GM23338 (cell line): ENCODE results near the gene THOP1. TPM values are rescaled to one million over a fixed set of nuclear protein-coding genes. Genes with fewer than 3 reads are reported as not detected.

Source experiments
- ATAC-seq: fragments of 200-7000 bp; cut with Tn5 transposase; 3 replicates; pipeline ENCODE4 v1.9.1; 2020
- DNase-seq: peaks from one replicate; pipeline ENCODE4 v3.0.0-alpha.2; 2015; ENCODE audit warnings: low spot score
- H2AFZ ChIP-seq: fragments of 200-600 bp; sonication (generic); 2 replicates; pipeline ENCODE4 v1.8.0; 2016; ENCODE audit warnings: antibody characterized with exemption, mild to moderate bottlenecking, moderate library complexity
- H3F3A ChIP-seq: fragments of 200-600 bp; sonication (generic); replicated peaks from 2 replicates; pipeline ENCODE4 v1.8.0; 2017; ENCODE audit warnings: antibody characterized with exemption, mixed run types, low read depth
- H3K27ac ChIP-seq: fragments of 200-600 bp; sonication (generic); 2 replicates; pipeline ENCODE4 v1.6.1; 2016; ENCODE audit warnings: low read depth
- H3K27me3 ChIP-seq: fragments of 200-600 bp; sonication (generic); 2 replicates; pipeline ENCODE4 v1.8.0; 2016; ENCODE audit warnings: mild to moderate bottlenecking, mixed run types, moderate library complexity; ENCODE audit not compliant: insufficient read depth
- H3K36me3 ChIP-seq: fragments of 200-600 bp; sonication (generic); 2 replicates; pipeline ENCODE4 v1.8.0; 2016; ENCODE audit warnings: mild to moderate bottlenecking; ENCODE audit not compliant: insufficient read depth
- H3K4me1 ChIP-seq: fragments of 200-600 bp; sonication (generic); 2 replicates; pipeline ENCODE4 v1.8.0; 2016; ENCODE audit warnings: mild to moderate bottlenecking, moderate library complexity; ENCODE audit not compliant: insufficient read depth
- H3K4me2 ChIP-seq: fragments of 200-600 bp; sonication (generic); 2 replicates; pipeline ENCODE4 v1.7.1; 2017; ENCODE audit warnings: mixed run types
- H3K4me3 ChIP-seq: fragments of 200-600 bp; sonication (generic); 2 replicates; pipeline ENCODE4 v1.6.1; 2016; ENCODE audit warnings: mixed run types
- H3K79me2 ChIP-seq: fragments of 200-600 bp; sonication (generic); replicated peaks from 2 replicates; pipeline ENCODE4 v1.8.0; 2017; ENCODE audit warnings: mild to moderate bottlenecking; ENCODE audit not compliant: insufficient read depth
- H3K9me2 ChIP-seq: fragments of 200-600 bp; sonication (generic); 2 replicates; pipeline ENCODE4 v1.8.0; 2017; ENCODE audit not compliant: insufficient read depth
- H4K20me1 ChIP-seq: fragments of 200-600 bp; sonication (generic); replicated peaks from 2 replicates; pipeline ENCODE4 v1.8.0; 2017; ENCODE audit warnings: mild to moderate bottlenecking; ENCODE audit not compliant: insufficient read depth
- H3K27ac Mint-ChIP-seq: 2 replicates; pipeline ENCODE4 v1.8.0; 2020; ENCODE audit warnings: inconsistent platforms, mild to moderate bottlenecking, moderate library complexity, mixed read lengths
- H3K27me3 Mint-ChIP-seq: 3 replicates; pipeline ENCODE4 v1.8.0; 2022; ENCODE audit warnings: low read depth, mild to moderate bottlenecking, moderate library complexity, mixed read lengths, inconsistent platforms; ENCODE audit not compliant: insufficient read depth, poor library complexity
- H3K36me3 Mint-ChIP-seq: 3 replicates; pipeline ENCODE4 v1.8.0; 2021; ENCODE audit warnings: low read depth, mild to moderate bottlenecking, inconsistent platforms, moderate library complexity, mixed read lengths
- H3K4me1 Mint-ChIP-seq: 3 replicates; pipeline ENCODE4 v1.8.0; 2020; ENCODE audit warnings: mild to moderate bottlenecking, inconsistent platforms, mixed read lengths
- H3K4me3 Mint-ChIP-seq: 3 replicates; pipeline ENCODE4 v1.8.0; 2021; ENCODE audit warnings: moderate library complexity, mild to moderate bottlenecking, inconsistent platforms, mixed read lengths
- H3K9me3 Mint-ChIP-seq: 3 replicates; pipeline ENCODE4 v1.8.0; 2020; ENCODE audit warnings: moderate library complexity, mild to moderate bottlenecking, inconsistent platforms, mixed read lengths
- CREB1 ChIP-seq: fragments of 250-450 bp; sonication (Bioruptor Pico); IDR thresholded peaks from 2 replicates; pipeline ENCODE4 v1.5.0; 2020; ENCODE audit warnings: low read depth, mild to moderate bottlenecking, moderate library complexity
- EZH2 ChIP-seq: fragments of 200-600 bp; sonication (generic); IDR thresholded peaks from one replicate; pipeline ENCODE4 v1.8.0; 2017; ENCODE audit warnings: antibody characterized with exemption, mild to moderate bottlenecking, low read depth; ENCODE audit not compliant: unreplicated experiment
- JUNB ChIP-seq: IDR thresholded peaks from one replicate; pipeline ENCODE4 v1.6.1; 2016; ENCODE audit warnings: antibody characterized with exemption; ENCODE audit not compliant: unreplicated experiment
- NANOG ChIP-seq: IDR thresholded peaks from 2 replicates; pipeline ENCODE4 v1.6.1; 2016; ENCODE audit warnings: antibody characterized with exemption, borderline replicate concordance
- POLR2AphosphoS5 ChIP-seq: IDR thresholded peaks from 2 replicates; pipeline ENCODE4 v1.6.1; 2016; ENCODE audit warnings: antibody characterized with exemption, low read depth
- STAT1 ChIP-seq: IDR thresholded peaks from one replicate; pipeline ENCODE4 v1.6.1; 2016; ENCODE audit warnings: antibody characterized with exemption; ENCODE audit not compliant: unreplicated experiment
- ZNF114 ChIP-seq: fragments of 250-450 bp; sonication (Bioruptor Pico); IDR thresholded peaks from 2 replicates; pipeline ENCODE4 v1.5.0; 2020; ENCODE audit warnings: mild to moderate bottlenecking, moderate library complexity
- polyA plus RNA-seq: library from polyadenylated mRNA; unstranded; fragments of >200 nt; fragmentation: Nextera tagmentation; extraction: Ambion mirVana; gene quantifications from 2 replicates; pipeline ENCODE4 v1.2.1, GENCODE V29; 2016
- total RNA-seq: library from RNA; depleted of rRNA; stranded (reverse); fragments of >200 nt; shearing (Covaris generic); gene quantifications from 2 replicates; pipeline ENCODE4 v1.2.3, GENCODE V29; 2014
- TF ChIP-seq, protein P1 (sequence below): fragments of 250-450 bp; sonication (Bioruptor Pico); IDR thresholded peaks from 2 replicates; pipeline ENCODE4 v1.5.0; 2020; ENCODE audit warnings: mild to moderate bottlenecking, moderate library complexity
- TF ChIP-seq, protein P2 (sequence below): IDR thresholded peaks from one replicate; pipeline ENCODE4 v1.6.1; 2018; ENCODE audit warnings: antibody characterized with exemption; ENCODE audit not compliant: unreplicated experiment

THOP1 gene
- total and polyA plus RNA-seq, 2 experiments from 2014 or later: 110 to 229 TPM

DNA sequence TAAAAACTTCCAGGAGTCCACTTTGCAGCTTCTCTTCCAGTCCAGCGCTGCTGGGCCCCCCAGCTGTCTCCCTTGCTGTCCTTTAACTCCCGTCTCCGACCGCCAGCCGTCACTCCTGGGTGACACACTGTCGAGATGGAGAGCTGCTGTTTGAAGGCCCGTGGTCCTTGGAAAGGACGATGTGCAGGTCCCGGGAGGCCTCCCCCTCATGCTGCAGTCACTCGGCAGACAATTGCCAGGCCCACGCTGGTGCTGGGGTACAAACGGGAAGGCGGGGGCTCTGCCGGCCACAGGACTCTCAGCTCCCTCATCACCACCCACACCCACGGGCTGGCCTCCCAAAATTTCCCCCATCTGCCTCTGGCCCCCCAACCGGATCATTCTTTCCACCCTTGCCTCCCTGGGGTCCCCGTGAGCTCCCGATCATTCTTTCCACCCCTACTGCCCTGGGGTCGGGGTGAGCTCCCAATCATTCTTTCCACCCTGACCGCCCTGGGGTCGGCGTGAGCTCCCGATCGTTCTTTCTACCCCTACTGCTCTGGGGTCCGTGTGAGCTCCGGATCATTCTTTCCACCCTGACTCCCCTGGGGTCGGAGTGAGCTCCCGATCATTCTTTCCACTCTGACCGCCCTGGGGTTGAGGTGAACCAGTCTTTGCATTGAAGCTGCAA is 18.3 kb downstream of the THOP1 start:
- ATAC-seq (no peak), DNase-seq (no peak)
- H3K79me2 ChIP-seq: peaks cover 3% of the 10 kb centered on the region
- H3K27me3 ChIP-seq: no peaks in the 10 kb centered on the region
- no peaks in the 10 kb centered on the region; the same call in 1 of the 2 replicates for H4K20me1 ChIP-seq
- Mint-ChIP-seq H3K9me3 (no peaks in the 10 kb centered on the region), H3K4me3 (no peak overlapping the region), H3K27ac (no peak overlapping the region), H3K36me3 (peaks cover 50% of the 10 kb centered on the region), H3K27me3 (peaks cover 7% of the 10 kb centered on the region), H3K4me1 (no peaks in the 10 kb centered on the region)
- H3K36me3 ChIP-seq: no peaks in the 10 kb centered on the region; the same call in 1 of the 2 replicates
- H3K9me2 ChIP-seq: no peaks in the 10 kb centered on the region
- TF ChIP-seq STAT1: no peak
- no peak for TF ChIP-seq NANOG
- TF ChIP-seq, protein P1, sequence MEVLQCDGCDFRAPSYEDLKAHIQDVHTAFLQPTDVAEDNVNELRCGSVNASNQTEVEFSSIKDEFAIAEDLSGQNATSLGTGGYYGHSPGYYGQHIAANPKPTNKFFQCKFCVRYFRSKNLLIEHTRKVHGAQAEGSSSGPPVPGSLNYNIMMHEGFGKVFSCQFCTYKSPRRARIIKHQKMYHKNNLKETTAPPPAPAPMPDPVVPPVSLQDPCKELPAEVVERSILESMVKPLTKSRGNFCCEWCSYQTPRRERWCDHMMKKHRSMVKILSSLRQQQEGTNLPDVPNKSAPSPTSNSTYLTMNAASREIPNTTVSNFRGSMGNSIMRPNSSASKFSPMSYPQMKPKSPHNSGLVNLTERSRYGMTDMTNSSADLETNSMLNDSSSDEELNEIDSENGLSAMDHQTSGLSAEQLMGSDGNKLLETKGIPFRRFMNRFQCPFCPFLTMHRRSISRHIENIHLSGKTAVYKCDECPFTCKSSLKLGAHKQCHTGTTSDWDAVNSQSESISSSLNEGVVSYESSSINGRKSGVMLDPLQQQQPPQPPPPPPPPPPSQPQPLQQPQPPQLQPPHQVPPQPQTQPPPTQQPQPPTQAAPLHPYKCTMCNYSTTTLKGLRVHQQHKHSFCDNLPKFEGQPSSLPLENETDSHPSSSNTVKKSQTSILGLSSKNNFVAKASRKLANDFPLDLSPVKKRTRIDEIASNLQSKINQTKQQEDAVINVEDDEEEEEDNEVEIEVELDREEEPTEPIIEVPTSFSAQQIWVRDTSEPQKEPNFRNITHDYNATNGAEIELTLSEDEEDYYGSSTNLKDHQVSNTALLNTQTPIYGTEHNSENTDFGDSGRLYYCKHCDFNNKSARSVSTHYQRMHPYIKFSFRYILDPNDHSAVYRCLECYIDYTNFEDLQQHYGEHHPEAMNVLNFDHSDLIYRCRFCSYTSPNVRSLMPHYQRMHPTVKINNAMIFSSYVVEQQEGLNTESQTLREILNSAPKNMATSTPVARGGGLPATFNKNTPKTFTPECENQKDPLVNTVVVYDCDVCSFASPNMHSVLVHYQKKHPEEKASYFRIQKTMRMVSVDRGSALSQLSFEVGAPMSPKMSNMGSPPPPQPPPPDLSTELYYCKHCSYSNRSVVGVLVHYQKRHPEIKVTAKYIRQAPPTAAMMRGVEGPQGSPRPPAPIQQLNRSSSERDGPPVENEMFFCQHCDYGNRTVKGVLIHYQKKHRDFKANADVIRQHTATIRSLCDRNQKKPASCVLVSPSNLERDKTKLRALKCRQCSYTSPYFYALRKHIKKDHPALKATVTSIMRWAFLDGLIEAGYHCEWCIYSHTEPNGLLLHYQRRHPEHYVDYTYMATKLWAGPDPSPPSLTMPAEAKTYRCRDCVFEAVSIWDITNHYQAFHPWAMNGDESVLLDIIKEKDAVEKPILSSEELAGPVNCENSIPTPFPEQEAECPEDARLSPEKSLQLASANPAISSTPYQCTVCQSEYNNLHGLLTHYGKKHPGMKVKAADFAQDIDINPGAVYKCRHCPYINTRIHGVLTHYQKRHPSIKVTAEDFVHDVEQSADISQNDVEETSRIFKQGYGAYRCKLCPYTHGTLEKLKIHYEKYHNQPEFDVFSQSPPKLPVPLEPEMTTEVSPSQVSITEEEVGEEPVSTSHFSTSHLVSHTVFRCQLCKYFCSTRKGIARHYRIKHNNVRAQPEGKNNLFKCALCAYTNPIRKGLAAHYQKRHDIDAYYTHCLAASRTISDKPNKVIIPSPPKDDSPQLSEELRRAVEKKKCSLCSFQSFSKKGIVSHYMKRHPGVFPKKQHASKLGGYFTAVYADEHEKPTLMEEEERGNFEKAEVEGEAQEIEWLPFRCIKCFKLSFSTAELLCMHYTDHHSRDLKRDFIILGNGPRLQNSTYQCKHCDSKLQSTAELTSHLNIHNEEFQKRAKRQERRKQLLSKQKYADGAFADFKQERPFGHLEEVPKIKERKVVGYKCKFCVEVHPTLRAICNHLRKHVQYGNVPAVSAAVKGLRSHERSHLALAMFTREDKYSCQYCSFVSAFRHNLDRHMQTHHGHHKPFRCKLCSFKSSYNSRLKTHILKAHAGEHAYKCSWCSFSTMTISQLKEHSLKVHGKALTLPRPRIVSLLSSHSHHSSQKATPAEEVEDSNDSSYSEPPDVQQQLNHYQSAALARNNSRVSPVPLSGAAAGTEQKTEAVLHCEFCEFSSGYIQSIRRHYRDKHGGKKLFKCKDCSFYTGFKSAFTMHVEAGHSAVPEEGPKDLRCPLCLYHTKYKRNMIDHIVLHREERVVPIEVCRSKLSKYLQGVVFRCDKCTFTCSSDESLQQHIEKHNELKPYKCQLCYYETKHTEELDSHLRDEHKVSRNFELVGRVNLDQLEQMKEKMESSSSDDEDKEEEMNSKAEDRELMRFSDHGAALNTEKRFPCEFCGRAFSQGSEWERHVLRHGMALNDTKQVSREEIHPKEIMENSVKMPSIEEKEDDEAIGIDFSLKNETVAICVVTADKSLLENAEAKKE (CRISPR knock-in tag): no peak
- no peak for TF ChIP-seq CREB1 (CRISPR knock-in tag)
- TF ChIP-seq POLR2AphosphoS5: no peak
- TF ChIP-seq, protein P2, sequence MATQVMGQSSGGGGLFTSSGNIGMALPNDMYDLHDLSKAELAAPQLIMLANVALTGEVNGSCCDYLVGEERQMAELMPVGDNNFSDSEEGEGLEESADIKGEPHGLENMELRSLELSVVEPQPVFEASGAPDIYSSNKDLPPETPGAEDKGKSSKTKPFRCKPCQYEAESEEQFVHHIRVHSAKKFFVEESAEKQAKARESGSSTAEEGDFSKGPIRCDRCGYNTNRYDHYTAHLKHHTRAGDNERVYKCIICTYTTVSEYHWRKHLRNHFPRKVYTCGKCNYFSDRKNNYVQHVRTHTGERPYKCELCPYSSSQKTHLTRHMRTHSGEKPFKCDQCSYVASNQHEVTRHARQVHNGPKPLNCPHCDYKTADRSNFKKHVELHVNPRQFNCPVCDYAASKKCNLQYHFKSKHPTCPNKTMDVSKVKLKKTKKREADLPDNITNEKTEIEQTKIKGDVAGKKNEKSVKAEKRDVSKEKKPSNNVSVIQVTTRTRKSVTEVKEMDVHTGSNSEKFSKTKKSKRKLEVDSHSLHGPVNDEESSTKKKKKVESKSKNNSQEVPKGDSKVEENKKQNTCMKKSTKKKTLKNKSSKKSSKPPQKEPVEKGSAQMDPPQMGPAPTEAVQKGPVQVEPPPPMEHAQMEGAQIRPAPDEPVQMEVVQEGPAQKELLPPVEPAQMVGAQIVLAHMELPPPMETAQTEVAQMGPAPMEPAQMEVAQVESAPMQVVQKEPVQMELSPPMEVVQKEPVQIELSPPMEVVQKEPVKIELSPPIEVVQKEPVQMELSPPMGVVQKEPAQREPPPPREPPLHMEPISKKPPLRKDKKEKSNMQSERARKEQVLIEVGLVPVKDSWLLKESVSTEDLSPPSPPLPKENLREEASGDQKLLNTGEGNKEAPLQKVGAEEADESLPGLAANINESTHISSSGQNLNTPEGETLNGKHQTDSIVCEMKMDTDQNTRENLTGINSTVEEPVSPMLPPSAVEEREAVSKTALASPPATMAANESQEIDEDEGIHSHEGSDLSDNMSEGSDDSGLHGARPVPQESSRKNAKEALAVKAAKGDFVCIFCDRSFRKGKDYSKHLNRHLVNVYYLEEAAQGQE: no peak
- TF ChIP-seq JUNB: no peak
- TF ChIP-seq ZNF114 (CRISPR knock-in tag): no peak
- TF ChIP-seq EZH2: no peak
- H3K4me2 ChIP-seq: no peak overlapping the region
- no peak overlapping the region for H3K4me3 ChIP-seq
- H2AFZ ChIP-seq: no peak overlapping the region
- H3K4me1 ChIP-seq: no peaks in the 10 kb centered on the region
- H3K27ac ChIP-seq: no peak overlapping the region
- H3F3A ChIP-seq: no peaks in the 10 kb centered on the region
